Kidney epithelial cell (primary cell): ENCODE data around the gene PTTG1. TPM values are rescaled to one million over a fixed set of nuclear protein-coding genes. Genes with fewer than 3 reads are reported as not detected.

ENCODE experiments used
- DNase-seq: peaks from one replicate; pipeline ENCODE4 v3.0.0-alpha.2; 2010; ENCODE audit warnings: low read depth
- H3K27me3 ChIP-seq: 2 replicates; pipeline ENCODE4 v1.6.0; 2011; ENCODE audit warnings: low read length; ENCODE audit not compliant: control insufficient read depth, insufficient read depth
- H3K36me3 ChIP-seq: 2 replicates; pipeline ENCODE4 v1.5.1; 2011; ENCODE audit warnings: low read length; ENCODE audit not compliant: control insufficient read depth, insufficient read depth
- H3K4me3 ChIP-seq: 2 replicates; pipeline ENCODE4 v1.5.1; 2011; ENCODE audit warnings: low read depth, mild to moderate bottlenecking, control low read depth, low read length
- CTCF ChIP-seq: IDR thresholded peaks from 2 replicates; pipeline ENCODE4 v1.5.1; 2011; ENCODE audit warnings: mild to moderate bottlenecking, moderate library complexity, low read length, control low read depth, inconsistent platforms; ENCODE audit not compliant: insufficient read depth, poor library complexity, severe bottlenecking
- total RNA-seq: library from RNA; depleted of rRNA; stranded (reverse); fragments of >200 nt; gene quantifications from 2 replicates; pipeline ENCODE4 v1.2.3, GENCODE V29; 2015

Gene PTTG1
- total RNA-seq, 1 donor from 2014 or later, result 26.0 TPM

GRCh38 chr5:160463227-160463626 is 41.6 kb downstream of the PTTG1 start:
- Histone ChIP-seq H3K36me3 (no peaks in the 10 kb centered on the region), H3K4me3 (no peak overlapping the region), H3K27me3 (no peaks in the 10 kb centered on the region)
- DNase-seq, result no peak
- TF ChIP-seq CTCF, result no peak

- no peak overlapping the region for H3K4me3 ChIP-seq
- no peaks in the 10 kb centered on the region for H3K36me3 ChIP-seq
- TF ChIP-seq CTCF, result no peak
These were observed 42.2 kb downstream of the PTTG1 start for GRCh38 chr5:160463740-160464465.

GRCh38 chr5:160464466-160464797 is 42.8 kb downstream of the PTTG1 start:
- Histone ChIP-seq H3K36me3 (no peaks in the 10 kb centered on the region), H3K27me3 (no peaks in the 10 kb centered on the region), H3K4me3 (no peak overlapping the region)
- no peak for DNase-seq
- TF ChIP-seq CTCF, result no peak

More at GRCh38 chr5:160463740-160464465, 42.2 kb downstream of the PTTG1 start:
- DNase-seq, result no peak
- H3K27me3 ChIP-seq, result no peaks in the 10 kb centered on the region

GRCh38 chr5:160466116-160466515 is 44.5 kb downstream of the PTTG1 start:
- Histone ChIP-seq H3K27me3 (no peaks in the 10 kb centered on the region), H3K36me3 (no peaks in the 10 kb centered on the region), H3K4me3 (no peak overlapping the region)
- TF ChIP-seq CTCF, result no peak
- no peak for DNase-seq

- H3K27me3 ChIP-seq, result no peaks in the 10 kb centered on the region
- no peak for DNase-seq
- H3K4me3 ChIP-seq, result no peak overlapping the region
- no peak for TF ChIP-seq CTCF
- H3K36me3 ChIP-seq, result no peaks in the 10 kb centered on the region
These were observed 45.4 kb downstream of the PTTG1 start for GRCh38 chr5:160466889-160467554.
